HG03442 (cell line): ENCODE results near the gene CCDC50.

Experiments used
- ATAC-seq: cut with Tn5 transposase; IDR thresholded peaks from one replicate; pipeline ENCODE4 v1.9.1; 2021; ENCODE audit warnings: mild to moderate bottlenecking, moderate library complexity; ENCODE audit not compliant: unreplicated experiment

The CCDC50 gene

DNA sequence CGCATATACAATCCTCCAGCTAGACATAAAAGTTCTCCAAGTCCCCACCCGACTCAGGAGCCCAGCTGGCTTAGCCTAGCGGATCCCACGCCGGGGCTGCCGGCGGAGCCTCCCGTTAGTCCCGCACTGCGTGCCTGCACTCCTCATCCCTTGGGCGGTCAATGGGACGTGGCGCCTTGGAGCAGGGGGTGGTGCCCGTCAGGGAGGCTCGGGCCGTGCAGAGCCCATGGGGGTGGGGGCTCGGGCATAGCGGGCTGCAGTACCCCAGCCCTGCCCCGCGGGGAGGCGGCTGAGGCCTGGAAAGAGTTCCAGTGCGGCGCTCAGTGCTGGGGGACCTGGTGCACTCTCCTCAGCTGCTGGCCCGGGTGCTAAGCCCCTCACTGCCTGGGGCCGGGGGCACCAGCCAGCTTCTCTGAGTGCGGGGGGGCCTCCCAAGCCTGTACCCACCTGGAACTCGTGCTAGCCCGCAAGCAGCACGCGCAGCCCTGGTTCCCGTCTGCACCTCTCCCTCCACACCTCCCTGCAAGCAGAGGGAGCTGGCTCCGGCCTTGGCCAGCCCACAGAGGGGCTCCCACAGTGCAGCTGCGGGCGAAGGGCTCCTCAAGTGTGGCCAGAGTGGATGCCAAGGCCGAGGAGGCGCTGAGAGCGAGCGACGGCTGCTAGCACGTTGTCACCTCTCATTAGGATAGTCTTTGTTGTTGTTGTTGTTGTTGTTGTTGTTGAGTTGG is 12.2 kb upstream of the CCDC50 start:
- ATAC-seq, result no peak

DNA sequence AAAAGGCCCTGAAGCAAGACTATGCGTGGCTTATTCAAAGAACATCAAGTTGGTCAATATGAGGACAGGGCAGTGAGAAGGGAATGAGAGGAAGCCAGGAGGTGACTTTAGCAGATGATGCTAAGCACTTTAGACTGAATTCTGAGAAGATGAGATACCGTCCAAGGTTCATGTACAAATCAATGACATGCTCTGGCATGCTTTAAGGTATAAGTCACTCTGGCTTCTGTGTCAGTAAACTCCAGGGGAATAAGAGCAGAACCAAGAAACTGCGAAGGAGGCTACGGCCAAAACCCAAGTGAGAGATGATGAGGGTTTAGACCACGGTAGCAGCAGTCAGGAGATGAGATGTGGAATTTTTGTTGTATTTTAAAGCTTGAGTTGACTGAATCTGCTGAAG is 8.9 kb upstream of the CCDC50 start:
- ATAC-seq, result no peak

DNA sequence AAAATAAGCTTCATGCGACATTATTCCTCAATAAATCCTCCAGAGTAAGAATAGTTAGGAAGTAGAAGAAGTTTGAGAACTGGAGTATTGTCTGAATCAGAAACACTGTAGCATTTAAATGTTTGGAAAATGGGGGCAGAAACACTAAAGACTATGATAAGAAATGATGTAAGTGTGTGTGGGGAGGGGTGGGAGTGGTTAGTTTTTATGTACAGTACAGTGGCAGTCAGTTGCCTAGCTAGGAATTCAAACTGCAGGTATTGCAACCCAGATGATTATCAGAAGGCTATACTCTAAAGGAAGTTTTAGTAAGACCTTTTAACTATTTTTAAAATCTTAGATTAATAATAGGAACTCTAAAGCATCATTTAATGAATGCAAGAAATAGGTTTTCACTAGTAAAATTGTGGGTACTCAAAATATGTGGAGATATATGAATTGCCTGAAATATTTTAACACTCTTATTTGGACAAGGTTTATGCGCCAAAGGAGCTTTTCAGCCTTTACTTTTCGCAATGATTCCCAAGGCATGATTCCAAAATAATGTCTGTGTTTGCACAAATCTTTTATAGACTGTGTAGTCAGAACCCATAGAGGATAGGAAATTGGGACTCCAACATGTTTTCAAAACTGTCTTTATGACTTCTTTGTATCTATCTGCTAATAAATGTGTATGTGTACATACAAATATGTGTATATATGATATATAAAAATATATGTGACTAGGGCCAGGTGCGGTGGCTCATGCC is 8.0 kb upstream of the CCDC50 start:
- ATAC-seq, result no peak

DNA sequence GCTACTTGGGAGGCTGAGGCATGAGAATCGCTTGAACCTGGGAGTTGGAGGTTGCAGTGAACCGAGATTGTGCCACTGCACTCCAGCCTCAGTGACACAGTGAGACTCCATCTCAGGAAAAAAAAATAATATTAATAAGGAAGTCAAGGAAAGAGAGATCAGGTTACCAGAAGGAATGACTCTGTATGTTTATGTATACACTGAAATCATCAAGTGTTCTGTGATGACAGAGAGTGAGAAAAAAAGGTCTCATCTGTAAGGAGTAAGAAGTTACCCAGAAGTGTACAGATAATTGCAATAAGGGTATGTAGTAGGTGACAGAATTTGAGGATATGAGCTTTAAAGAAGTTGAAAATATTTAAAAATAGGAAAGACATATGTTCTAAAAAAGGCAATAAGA is 4.3 kb upstream of the CCDC50 start:
- ATAC-seq, result no peak

DNA sequence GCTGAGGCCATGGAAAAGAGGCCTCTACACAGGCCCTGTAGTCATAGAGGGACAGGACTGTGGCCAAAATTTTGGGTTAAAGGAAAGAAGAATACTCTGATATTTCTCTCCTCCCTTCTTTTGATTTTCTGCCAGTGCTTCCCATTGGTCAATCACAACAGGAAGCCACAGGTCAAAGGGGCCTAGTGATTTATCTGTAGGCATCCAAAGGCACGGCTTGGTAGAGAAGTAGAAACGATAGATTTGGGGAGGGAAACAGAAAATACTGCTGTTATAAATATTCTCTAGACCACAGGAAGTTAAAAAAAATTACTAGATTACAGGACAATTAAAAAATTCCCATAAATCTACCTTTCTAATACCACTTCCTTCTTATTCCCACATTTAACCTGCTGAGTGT is 1.7 kb upstream of the CCDC50 start:
- no peak for ATAC-seq

DNA sequence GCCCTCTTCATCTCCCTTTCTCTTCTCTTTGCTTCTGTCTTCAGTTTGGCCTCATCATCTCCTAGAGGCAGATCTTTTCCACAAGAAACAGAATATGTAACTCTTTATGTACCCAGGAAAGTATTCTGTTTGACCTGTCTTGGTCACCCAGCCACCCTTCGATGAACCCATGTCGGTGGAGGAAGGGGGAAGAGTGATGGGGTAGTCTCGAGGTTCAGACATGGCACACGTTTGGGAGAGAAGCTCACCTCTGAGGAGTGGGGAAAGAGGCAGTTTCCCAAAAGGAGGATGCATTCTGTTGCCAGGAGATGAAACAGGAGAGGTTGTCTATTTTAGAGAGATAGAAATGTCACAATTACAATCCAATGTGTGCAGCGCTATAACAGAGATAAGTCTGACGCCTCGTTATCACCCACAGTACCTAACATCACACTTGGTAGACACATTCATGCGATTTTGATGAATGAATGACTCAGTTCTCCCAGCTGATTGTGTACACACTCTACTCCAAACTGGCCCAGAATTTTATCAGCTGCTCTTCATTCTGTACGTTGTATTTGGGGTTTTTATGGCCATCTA is 722 bp upstream of the CCDC50 start:
- no peak for ATAC-seq

DNA sequence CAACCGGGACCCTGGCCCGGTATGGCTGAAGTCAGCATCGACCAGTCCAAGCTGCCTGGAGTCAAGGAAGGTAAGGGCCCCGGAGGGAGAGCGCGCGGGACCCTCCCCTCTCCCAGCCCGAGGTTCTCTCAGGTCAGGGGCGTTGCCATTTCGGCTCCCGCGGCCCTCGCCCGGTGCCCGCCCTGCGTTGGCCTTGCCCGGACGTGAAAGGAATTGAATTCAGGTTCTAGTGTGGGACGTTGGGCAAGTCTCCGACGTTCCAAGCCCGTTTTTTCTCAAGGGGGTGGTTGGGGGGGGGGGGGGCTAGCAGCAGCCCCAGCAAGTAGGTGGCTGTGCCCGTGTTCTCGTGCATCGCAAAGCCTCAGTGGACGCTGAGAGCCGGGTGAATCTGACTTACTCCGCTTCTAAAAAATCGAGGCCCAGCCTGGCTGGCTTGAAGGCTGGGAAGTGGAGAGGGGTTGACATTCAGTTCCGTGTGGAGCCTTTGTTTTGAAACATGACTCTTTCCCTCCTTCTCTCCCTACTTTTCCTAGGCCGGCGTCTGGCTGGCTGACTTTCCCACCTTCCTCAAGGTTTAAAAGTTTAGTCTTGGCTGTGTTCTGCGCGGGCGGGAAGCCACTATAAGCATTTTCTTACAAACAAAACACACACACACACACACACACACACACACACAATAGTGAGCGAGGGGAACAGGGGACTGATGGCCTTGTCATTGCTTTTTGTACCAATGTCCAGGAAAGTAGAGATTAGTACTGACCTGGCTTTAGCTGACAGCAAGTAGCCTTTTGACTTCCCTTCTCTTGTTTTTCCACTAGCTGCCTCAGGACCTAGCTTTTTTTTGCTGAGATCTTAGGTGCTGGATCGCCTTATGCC is 698 bp downstream of the CCDC50 start, which contains the start of gene UTS2B:
UTS2B (minus strand) TSS at position 873 of the 876 bp plus-strand sequence. CDS start 48,337 bp downstream, outside the sequence.
- peak; percentile 24 for ATAC-seq

GRCh38 chr3:191330530-191331048 is 1.4 kb downstream of the CCDC50 start:
- no peak for ATAC-seq

DNA sequence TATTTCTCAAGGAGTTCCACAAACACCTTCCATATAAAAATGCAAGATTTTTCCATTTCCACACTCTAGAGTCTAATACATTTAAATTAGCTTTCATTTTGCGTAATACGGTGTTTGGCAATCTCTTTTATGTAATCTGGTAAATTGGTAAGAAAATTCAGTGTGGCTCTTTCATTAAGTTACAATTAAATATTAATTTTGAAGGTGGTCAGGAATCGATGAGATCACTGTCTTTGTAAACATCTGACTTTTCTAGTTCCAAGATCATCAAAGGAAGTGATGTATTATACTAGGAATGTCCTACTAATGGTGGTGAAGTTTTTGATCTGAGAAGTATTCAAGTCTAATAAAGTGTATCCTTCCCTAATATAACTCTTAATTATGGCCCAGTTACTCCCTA is 2.2 kb downstream of the CCDC50 start:
- no peak for ATAC-seq

- ATAC-seq, result no peak
These were observed 4.2 kb downstream of the CCDC50 start for GRCh38 chr3:191333298-191333880.

DNA sequence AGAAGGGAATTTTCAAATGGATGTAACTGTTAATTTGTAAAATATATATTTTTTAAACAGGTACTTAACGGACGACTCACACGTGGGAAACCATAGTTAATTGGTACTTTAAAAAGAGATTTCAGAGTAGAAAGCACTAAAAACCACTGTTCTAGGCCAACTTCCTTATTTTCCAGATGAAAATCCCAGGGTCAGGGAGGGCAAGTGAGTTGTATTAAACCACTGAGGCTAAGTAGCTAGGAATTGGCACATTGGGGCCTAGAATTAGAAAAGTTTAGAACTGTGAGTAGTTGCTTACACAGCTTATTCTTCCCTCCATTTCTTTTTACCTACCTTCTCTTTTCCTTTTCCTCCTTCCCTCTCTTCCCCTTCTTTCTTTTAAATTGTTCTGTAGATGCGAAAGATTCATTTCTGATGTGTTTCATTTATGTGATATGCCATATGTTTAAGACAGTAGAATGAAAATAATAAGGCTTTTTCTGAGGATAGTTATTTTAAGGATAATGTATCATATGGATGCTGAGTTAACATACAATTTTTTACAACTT is 5.2 kb downstream of the CCDC50 start:
- ATAC-seq, result no peak

GRCh38 chr3:191336833-191337232 is 7.6 kb downstream of the CCDC50 start:
- peak; percentile 41 for ATAC-seq

DNA sequence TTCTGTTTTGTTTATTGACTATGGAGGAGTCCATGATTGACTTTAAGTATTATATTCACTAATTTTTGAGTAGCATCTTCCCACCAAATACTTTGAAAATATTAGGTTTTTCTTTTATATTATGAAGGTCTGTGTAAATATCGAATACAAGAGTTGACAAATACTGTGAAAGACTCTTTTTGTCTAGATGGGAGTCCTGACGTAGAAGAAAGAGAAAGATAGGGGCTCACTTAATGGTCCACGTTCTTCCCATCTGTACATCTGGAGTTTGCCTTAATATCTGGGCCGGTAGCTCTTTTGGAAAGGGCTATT is 8.9 kb downstream of the CCDC50 start:
- no peak for ATAC-seq

DNA sequence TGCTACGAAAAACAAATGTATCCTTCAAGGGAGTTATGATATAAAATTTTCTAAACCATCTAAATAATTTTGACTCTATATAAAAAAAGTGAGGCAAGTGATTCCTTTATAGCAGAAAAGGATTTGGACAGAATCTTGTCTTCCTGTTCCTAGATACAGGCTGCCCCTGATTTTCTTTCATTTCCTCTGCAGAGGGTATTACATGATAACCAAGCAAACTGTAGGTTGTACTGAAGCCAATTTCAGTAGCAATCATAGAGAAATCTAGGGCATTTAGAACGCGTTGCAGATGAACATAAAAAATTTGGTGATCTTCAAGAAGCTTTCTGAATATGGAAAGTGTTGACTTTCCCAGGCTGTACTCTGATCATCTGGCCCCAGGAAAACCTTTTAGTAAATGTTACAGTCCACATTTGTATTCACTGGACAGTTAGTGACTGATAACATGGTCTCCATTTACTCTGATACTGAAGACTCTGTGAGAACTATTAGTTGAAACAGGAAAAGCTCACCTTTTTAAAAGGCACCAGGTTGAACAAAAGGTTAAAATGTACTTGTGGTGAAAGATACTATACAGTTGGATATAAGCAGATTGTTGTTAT is 10.2 kb downstream of the CCDC50 start:
- no peak for ATAC-seq

- no peak for ATAC-seq
These were observed 11.2 kb downstream of the CCDC50 start for GRCh38 chr3:191340351-191340750.

DNA sequence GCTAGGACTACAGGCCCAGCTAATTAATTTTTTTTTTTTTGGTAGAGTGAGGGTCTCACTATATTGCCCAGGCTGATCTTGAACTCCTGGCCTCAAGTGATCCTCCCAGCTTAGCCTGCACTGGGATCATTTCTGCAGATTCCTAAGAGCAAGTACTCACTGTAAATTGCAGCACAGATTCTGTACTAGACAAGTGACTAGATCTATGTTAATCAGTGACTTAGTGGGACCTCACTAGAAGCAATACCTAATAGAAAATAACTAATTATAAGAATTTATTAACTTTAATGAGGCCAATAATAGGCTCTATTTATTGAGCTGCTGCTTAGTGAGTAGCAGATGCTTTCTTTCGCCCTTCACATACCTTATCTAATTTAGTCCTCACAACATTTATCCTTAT is 11.8 kb downstream of the CCDC50 start:
- ATAC-seq, result no peak

GRCh38 chr3:191342006-191342405 is 12.8 kb downstream of the CCDC50 start:
- ATAC-seq, result no peak

- no peak for ATAC-seq
These were observed 13.2 kb downstream of the CCDC50 start for GRCh38 chr3:191342411-191342810.

GRCh38 chr3:191343115-191343514 is 13.9 kb downstream of the CCDC50 start:
- ATAC-seq, result no peak

DNA sequence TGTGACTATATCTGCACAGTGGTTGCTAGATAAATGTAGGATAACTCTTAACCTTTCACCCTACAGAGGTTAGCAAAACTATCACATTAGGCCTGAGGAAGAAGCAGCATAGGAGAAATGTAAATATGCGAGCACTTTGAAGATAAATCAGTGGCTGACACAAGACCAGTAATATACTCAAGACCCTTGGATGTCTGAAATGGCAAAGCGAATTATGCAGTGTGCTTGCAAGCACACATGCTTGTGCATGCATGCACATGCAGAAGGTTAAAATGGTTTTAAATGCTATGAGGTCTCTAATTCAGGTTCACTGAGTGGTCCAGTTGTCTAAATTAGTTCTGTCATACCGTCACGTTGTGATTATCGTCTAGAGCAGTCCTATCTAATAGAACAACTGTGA is 14.7 kb downstream of the CCDC50 start:
- ATAC-seq, result no peak
